CD4-positive, alpha-beta T cell treated with Interleukin-21 for 1 hour (primary cell): ENCODE results near the gene BFSP2.

Experiments
- DNase-seq: peaks from one replicate; pipeline ENCODE4 v3.0.0-alpha.2; 2020

Gene BFSP2

DNA sequence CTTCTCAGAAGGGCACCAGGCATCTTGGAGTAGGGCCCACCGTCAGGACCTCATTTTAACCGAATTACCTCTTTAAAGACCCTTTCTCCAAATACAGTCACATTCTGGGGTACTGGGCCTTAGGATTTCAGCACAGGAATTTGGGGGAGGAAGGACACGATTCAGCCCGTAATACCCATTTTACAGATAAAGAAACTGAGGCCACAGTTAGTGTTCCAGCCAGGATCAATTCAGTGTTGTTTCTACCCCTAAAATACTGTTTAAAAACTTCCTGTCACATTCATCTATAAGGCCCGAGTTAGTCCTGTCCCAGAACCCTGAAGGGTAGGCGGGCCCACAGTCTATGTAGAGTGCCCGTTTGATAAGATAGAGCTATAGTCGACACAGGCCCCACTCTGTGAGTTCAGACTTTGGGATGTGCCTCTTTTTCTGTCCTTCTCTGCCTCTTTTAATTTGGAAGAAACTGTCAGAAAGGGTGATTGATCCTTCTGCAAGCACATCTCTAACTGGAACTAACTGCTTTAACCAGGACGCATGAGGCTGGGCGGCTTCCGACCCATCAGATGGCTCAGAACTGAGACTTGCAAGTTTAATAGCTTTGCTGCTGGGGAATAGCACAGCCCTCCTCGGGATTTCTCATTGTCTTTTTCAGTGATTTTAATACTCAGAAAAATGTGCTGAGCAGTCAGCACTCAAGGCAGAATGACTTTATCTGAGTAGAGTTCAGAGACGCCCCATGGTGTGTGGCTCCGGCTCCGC is 19.5 kb downstream of the BFSP2 start:
- DNase-seq, result no peak

DNA sequence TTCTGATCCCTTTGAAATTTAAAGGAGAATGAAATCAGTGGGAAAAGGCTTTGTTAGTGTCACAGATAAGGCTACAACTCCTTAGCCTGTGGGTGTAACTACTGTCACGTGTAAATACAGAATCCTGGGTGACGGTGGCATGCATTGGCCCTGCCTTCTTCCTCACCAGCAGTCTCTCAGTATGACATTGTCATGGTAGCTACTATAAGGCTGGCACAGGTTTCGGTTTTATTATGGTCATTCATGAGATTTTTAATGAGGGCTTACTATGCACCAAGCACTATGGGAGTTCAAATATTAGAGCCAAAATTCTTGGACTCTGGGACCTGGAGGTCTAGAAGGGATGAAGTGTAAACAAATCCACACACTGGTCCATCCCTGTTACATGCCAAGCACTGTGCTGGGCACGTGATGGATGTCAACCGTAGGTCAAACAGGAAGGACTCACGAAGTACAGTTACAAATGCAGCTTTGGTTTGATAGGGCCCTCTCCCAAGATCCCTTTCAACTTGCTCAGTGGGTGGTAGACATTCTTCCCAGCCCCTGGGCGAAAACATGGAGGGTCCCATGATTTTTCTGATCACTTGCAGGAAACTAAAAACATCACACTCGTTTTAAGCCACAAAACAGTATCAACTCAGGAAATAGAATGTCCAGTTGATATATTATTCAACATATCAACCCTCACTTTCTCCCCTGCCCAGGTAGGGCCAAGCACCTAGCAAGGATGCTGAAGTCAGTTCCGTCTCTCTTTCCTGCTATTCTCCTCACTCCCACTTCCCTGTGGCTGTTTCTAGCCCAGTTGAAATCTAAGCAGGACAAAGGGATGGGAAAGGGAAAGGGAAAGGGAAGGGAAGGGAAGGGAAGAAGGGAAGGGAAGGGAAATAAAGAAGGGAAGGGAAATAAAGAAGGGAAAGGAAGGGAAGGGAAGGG is 25.3 kb downstream of the BFSP2 start:
- DNase-seq, result no peak

DNA sequence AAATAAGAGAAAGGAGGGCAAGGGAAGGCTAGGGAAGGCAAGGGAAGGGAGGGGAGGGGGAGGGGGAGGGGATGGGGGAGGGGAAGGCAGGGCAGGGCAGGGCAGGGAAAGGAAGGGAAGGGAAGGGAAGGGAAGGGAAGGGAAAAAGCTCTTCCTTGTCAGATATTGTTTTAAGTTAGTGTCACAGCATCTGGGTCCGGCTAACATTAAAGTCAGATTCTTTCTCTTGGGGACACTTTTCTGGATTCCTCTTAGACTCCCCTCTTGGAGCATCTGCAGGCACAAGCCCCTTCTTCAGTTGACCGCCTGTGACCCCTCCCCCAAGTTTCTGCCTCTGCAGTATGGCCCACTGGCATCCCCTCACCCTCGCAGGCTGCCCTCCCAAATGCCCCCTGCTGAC is 26.0 kb downstream of the BFSP2 start:
- no peak for DNase-seq

DNA sequence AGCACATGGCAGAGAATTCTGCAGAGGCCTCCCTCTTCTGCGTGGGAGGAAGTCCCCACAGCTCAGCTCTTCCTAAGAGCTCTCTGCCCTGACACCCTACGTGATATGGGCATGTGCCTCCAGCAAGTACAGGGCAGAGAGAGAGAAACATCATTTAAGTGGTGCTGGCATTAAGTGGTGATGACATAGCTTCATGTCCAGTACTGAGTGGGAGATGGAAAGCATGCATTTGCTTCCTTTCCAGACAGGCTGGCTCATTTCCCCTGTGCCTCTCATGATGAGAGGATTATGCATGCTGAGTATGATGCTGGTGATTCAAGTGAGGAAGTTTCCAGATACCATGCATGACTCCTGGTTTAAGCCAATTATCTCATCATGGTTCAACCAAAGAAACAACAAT is 26.9 kb downstream of the BFSP2 start:
- no peak for DNase-seq

DNA sequence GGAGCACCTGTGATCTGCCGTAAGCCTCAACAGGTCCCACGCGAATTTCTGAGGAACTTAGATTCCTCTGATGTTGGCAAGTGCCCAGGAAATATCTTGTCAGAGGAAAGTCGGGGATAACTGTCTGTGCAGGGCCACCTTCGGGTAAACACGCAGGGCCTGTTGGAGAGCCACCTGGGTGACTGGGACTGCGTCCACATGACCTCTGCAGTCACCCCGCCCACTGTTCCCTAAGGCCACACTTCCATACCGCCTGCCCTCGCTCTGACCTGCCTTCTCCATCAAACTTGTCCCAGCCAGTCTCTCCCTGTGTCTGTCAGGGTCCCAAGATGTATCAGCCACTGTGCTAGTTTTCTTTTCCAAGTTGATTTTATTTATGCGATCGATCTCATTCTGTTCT is 28.7 kb downstream of the BFSP2 start:
- no peak for DNase-seq

DNA sequence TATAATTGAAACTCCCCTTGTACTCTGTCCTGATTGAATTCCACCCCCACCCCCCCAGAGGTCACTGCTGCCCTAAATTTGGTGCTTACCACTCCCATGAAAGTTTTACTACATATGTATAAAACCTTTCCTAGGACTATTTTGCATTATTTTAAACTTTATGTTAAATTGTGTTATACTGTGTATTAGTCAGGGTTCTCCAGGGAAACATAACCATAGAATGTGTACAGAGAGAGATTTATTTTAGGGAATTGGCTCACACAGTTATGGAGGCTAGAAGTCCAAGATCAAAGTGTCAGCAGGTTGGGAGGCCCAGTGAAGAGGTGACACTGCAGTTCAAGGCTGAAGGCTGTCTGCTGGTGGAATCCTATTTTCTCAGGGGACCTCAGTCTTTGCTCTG is 29.2 kb downstream of the BFSP2 start:
- no peak for DNase-seq

DNA sequence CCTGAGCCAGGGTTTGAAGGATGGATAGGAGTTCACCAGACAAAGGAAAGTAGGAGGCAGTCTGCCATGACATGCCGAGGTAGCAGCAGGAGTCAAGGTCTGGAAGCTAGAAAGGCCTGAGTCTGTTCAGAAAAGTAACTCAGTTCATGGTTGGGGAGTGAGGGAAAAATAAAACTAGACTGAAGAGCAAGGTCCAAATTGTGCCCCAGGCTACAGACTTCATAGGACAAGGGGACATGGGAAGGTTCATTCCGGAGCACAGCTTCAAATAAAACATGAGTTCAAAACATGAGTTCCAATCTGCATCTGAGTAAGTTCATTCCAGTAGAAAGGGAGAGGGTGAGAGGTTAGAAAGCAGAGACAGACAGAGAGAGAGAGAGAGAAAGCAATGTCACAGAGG is 39.7 kb downstream of the BFSP2 start:
- no peak for DNase-seq

DNA sequence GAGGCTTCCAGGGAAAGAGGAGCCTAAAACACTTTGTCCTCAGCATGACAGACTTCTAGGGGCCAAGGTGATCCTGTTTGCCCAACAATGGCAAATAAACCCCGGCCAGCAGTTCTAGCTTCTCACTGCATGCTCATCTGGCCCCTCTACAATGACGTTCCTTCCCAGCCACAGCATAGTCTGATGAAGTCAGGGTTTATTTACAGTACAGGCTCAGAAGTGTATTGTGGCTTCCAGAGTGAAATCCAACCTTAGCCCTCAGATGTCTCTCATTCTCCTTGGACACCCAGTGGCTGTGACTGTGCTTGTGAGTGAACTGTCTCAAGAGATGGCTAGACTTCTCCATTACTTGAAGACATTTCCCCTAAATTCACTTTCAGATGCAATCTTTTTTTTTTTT is 40.8 kb downstream of the BFSP2 start:
- DNase-seq, result no peak

DNA sequence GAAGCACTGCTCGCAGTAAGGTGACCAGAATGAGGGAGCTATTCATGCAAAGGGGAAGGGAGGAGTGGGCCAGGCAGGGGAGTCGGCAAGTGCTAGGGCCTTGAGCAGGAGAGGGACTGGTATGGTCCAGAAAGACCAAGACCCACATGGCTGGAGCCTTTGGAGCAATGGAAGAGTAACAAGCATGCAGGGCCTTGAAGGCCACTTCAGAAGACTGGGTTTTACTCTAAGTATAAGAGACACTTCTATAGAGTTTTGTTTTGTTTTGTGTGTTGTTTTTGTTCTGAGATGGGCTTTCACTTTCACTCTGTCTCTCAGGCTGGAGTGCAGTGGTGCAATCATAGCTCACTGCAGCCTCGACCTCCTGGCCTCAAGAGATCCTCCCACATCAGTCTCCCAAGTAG is 42.0 kb downstream of the BFSP2 start:
- DNase-seq, result peak; percentile 36

DNA sequence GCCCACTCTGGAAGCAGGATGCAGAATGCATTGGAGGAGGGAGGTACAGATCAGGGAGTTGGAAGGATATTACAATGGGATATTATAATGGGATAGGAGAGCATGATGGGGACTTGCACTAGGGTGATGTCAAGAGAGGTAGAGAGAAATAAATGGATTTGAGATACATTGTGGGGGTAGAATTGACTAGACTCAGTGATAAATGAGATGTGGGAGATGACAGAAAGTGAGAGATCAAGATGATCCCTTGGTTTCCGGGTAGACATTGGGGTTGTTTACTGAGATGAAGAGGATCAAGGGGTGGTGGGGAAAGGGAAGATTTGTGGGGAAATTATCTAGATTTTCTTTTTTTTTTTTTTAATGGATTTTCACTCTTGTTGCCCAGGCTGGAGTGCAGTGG is 42.7 kb downstream of the BFSP2 start:
- no peak for DNase-seq

DNA sequence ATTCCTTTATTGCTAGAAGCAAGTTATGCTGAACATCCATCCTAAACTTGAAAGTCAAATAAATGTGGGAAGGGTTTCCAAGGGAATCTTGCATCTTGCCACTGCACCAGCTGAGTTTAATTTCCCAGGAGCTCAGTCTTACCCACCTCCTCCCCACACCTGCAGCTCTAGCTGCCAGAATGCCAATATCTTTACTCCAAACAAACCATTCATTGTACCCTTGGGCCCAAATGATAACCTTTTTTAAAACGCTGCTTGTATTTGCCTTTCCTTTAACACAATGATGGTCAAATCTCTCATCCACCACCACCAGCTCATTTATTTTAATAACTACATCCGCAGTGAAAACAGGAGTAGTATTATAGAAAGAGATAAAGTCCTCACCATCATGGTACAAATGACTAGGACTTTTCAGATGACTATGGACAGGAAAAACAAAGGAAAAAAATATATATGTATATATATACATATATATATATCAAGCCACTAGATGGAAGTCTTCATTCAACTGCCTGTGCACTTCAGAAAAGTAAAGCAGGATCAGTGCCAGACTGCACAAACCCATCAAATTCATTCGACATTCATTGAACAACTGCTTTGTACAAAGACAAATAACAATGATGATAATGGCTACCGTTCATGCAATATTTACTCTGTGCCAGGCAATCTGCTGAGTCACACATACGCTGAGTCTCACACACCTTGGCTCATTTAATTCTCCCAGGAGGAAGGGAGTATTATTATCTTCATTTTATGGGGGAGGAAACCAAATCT is 44.0 kb downstream of the BFSP2 start:
- DNase-seq, result no peak

DNA sequence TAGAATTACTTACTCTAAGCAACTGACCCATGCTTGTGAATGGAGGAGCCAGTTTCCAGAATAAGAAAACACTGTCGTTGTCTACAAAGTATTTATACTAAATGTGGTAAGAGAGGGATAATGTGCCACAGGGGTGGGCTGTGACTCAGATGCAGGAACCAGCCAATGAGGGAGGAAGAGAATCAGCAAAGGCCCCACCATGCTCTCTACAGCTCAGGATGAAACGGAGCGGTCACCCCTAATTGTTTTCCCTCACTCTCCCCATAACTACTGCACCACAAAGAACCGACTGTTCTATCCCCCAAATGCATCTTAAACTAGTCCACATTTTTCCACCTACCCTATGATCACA is 44.5 kb downstream of the BFSP2 start:
- DNase-seq, result no peak

DNA sequence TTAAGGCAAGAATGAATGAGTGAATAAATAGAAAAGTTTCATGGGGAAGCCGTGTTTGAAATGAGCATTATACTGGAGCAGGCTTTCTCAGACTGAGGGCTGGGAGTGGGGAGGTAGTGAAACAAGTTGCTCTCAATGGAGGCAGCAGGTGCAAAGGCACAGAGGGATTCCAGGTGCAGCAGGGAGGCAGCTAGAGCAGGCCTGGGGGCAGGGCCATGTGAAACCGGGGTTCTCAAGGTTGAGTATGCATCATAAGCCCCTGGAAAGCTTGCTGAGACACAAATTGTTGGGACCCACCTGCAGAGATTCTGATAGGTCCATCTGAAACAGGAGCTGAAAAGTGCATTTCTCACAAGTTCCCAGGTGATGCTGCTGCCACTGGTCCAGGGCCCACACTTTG is 45.3 kb downstream of the BFSP2 start:
- no peak for DNase-seq

DNA sequence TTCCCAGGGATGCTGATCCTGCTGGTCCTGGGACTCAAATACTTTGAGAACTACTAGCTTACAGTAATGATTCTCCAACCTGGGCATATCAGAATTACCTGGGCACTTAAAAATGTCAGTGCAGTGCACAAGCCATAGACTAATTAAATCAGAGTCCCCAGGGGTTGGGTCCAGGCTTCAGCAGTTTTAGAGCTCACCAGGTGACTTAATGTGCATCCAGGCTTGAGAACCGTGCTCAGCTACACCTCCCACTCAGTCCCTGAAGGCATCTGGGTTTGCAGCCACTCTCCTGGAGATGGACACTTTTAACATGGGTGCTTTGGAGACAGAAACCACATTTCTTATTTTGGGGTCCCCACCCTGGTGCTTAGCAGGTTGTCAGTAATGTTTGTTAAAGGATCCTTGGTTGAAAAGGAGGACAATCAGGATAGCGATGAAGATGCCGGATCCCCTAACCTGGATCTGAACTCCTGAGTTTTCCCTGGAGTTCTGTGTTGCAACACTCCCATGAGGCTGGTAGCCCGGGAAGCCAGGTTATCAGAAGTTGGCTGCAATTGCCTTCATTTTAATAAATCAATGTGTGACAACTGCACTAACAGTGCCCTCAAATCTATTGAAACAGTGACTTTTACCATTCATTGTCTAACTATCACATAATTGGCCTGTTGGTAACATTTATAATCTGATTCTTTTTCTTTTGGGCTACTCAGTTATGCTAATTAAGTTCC is 48.1 kb downstream of the BFSP2 start:
- DNase-seq, result no peak

DNA sequence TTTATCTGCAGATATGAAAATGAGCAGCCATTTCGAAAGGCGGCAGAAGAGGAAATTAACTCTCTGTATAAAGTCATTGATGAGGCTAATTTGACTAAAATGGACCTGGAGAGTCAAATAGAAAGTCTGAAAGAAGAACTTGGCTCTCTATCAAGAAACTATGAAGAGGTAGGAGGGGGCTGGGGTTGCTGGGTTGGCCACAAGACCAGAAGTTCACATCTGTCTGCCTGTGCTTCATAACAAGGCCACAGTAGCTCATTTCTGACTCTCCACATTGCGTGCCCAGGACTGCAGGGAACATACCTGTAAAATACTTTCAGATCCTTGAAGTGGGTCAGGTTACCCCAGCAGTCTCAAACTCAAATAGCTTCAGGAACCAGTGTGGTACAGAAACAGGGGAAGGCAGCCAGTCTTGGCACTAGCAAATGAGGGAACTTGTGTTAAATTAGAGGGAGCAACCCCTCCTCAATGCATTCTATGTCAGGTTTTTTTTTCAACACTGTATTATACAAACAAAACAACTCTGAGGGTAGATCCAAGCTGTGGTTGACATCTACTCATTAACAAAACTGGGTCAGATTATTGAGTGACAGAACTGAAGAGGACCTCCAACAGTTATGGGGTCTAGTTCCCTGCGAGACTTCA is 48.7 kb downstream of the BFSP2 start:
- peak; percentile 36 for DNase-seq

DNA sequence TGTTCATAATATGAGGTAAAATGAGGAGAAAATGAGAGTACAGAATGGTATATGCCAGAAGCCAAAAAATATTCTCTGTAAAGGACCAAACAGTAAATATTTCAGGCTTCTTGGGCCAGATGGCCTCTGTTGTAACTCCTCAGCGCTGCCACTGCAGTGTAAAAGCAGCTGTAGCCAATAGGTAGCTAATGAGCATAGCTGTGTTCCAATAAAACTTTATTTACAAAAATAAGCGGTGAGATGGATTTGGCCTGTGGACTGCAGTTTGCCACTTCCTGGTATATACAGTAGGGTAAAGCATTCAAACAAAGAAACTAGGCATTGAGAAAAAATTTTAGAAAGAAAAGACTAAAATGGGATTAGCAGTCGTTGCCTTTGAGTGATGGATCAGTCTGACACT is 51.5 kb downstream of the BFSP2 start:
- no peak for DNase-seq

DNA sequence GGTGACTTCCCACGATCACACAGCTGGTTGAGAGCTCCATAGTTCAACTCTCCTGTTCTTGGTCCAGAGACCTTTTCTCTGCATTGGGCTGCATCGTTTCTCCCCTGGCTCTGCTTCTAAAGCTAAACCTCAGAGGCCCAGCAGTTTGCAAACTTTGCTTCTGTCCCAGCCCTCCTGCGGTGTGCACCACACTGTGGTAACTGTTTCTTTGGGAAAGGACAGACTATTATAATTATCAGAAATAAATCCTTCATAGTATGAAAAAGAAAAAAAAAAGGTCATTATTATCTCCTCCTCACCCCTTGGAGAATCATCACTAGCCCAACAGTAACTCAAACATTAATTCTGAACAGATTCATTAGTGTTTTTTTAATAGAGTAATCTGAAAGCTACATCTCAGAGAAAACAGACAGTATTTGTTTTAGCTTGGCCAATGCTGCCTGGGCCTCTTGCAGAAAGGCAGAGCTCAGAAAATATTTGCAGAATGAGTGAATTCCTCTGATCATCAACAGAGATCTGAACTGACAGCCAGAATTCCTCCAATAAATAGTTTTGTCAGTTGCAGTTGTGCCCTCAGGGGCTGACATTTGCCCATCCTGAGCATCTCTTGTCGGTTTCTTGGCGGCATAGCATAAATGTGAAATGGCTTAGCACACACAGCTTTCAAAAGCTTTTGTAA is 52.9 kb downstream of the BFSP2 start:
- DNase-seq, result no peak

DNA sequence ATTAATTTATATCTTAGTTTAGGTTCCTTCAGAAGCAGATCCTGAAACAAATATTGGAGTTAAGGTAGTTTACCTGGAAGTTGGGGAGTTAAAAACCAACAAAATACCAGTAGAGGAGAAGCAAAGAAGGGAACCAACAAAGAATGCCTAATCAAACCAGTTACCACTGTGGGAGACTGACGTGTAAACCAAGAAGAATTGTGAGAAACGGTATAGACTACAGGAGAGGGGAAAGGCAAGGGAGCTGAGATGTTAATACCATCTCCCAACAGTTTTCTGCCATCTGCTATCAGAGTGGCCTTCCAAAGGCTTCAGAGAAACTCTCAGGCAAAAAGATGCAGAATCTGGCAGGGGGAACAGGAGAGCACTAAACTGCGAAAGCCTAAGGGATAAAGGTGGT is 53.5 kb downstream of the BFSP2 start:
- DNase-seq, result no peak

DNA sequence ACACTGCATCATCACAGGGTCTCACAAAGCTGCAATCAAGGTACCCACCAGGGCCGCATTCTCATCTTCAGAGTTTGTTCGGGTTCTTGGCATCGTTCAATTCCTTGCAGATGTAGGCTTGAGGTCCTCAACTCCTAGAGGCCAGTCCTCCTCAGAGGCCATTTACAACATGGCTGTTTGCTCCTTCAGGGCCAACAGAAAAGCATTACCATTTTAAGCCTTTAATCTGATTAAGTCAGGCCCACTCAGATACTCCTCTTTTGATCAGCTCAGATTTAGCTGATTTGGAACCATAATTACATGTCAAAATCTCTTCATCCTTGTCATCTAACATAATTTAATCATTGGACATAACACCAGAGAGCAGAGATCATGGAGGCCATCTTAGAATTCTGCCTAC is 55.4 kb downstream of the BFSP2 start:
- no peak for DNase-seq

DNA sequence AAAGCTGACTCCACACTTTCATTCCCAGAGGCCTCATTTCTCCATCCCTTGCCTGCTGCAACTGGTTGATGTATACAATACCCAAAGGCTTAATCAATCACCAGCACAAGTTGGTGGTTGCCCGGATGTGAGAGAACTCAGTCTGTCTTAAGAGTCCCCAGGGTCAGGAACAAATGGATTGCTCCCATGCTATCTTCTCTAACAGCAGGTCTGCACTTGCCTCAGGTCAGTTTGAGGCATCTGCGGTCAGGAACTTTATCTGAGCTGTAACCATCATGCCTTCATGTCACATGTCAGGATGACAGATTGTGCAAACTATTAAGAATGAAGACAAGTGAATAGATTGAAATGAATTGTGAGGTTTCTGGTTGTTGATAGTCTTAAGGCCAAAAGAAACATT is 56.1 kb downstream of the BFSP2 start:
- DNase-seq, result no peak

DNA sequence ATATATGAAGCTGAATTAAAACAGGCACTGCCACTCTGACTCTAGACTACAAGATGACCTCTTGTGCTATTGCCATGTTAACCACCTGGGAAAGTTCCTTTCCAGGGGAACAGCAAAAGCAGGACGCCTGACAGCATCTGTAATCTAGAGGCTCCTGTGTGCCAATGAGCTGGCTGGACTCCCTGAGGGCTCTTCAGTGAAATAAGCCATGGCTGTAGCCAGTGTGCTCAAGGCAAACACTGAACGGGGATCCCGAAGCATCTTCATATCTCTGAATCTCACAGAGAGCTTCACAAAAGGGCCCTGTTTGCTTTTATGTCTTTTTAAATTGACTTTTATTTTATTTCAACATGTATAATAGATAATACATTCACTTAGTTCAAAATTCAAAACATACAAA is 57.2 kb downstream of the BFSP2 start:
- no peak for DNase-seq
